ENCODE measurements around the gene LRRC14B. TPM values are rescaled to one million over a fixed set of nuclear protein-coding genes. Genes with fewer than 3 reads are reported as not detected.

The LRRC14B gene
- total RNA-seq, 1 experiment from 2014 or later, result 0.48 TPM

GRCh38 chr5:157126-157715 lies 34.1 kb upstream of the LRRC14B start:
- no peaks in the 10 kb centered on the region for H3K27me3 ChIP-seq (ENCODE audit: low read length)

GRCh38 chr5:157801-158200 lies 33.5 kb upstream of the LRRC14B start:
- no peaks in the 10 kb centered on the region for H3K36me3 ChIP-seq (ENCODE audit: insufficient read depth, low read length)
- no peak overlapping the region for H3K27ac ChIP-seq (ENCODE audit: low read length)
- H3K9ac ChIP-seq (ENCODE audit: low read length), result no peak overlapping the region
- H3K9me2 ChIP-seq (replicated peaks; ENCODE audit: insufficient read depth, low read length), result no peaks in the 10 kb centered on the region
- no peaks in the 10 kb centered on the region for H3K9me3 ChIP-seq (ENCODE audit: low read length)
- H4K20me1 ChIP-seq (ENCODE audit: insufficient read depth, low read depth, low read length), result no peaks in the 10 kb centered on the region
- H2AFZ ChIP-seq (ENCODE audit: low read length), result no peak overlapping the region
- DNase-seq, result no peak
- no peak overlapping the region for H3K4me2 ChIP-seq (ENCODE audit: low read depth, low read length, poor library complexity, severe bottlenecking)
- no peak overlapping the region for H3K4me3 ChIP-seq (ENCODE audit: low read length)
- H3K4me1 ChIP-seq (ENCODE audit: low read length), result no peaks in the 10 kb centered on the region
- H3K27me3 ChIP-seq (ENCODE audit: low read length), result no peaks in the 10 kb centered on the region
- H3K79me2 ChIP-seq (ENCODE audit: low read length), result no peaks in the 10 kb centered on the region

More at GRCh38 chr5:157126-157715, 34.1 kb upstream of the LRRC14B start:
- H3K27ac ChIP-seq (ENCODE audit: low read length), result no peak overlapping the region
- no peaks in the 10 kb centered on the region for H3K4me1 ChIP-seq (ENCODE audit: low read length)
- no peaks in the 10 kb centered on the region for H3K9me3 ChIP-seq (ENCODE audit: low read length)
- H2AFZ ChIP-seq (ENCODE audit: low read length), result no peak overlapping the region
- no peaks in the 10 kb centered on the region for H4K20me1 ChIP-seq (ENCODE audit: insufficient read depth, low read depth, low read length)
- no peak for DNase-seq
- H3K9ac ChIP-seq (ENCODE audit: low read length), result no peak overlapping the region
- no peaks in the 10 kb centered on the region for H3K36me3 ChIP-seq (ENCODE audit: insufficient read depth, low read length)
- H3K4me3 ChIP-seq (ENCODE audit: low read length), result no peak overlapping the region
- H3K9me2 ChIP-seq (replicated peaks; ENCODE audit: insufficient read depth, low read length), result no peaks in the 10 kb centered on the region
- no peaks in the 10 kb centered on the region for H3K79me2 ChIP-seq (ENCODE audit: low read length)
- H3K4me2 ChIP-seq (ENCODE audit: low read depth, low read length, poor library complexity, severe bottlenecking), result no peak overlapping the region

GRCh38 chr5:158807-159447 lies 32.4 kb upstream of the LRRC14B start:
- Histone ChIP-seq H3K27ac (ENCODE audit: low read length) (no peak overlapping the region), H3K4me2 (ENCODE audit: low read depth, low read length, poor library complexity, severe bottlenecking) (no peak overlapping the region), H3K4me3 (ENCODE audit: low read length) (no peak overlapping the region), H3K79me2 (ENCODE audit: low read length) (no peaks in the 10 kb centered on the region), H3K9me2 (replicated peaks; ENCODE audit: insufficient read depth, low read length) (no peaks in the 10 kb centered on the region), H2AFZ (ENCODE audit: low read length) (no peak overlapping the region), H3K4me1 (ENCODE audit: low read length) (no peaks in the 10 kb centered on the region), H3K9ac (ENCODE audit: low read length) (no peak overlapping the region), H3K36me3 (ENCODE audit: insufficient read depth, low read length) (no peaks in the 10 kb centered on the region), H3K27me3 (ENCODE audit: low read length) (no peaks in the 10 kb centered on the region), H4K20me1 (ENCODE audit: insufficient read depth, low read depth, low read length) (no peaks in the 10 kb centered on the region), H3K9me3 (ENCODE audit: low read length) (no peaks in the 10 kb centered on the region)
- DNase-seq, result no peak

GRCh38 chr5:159448-160172 lies 31.7 kb upstream of the LRRC14B start:
- H3K36me3 ChIP-seq (ENCODE audit: insufficient read depth, low read length), result no peaks in the 10 kb centered on the region
- no peak overlapping the region for H3K27ac ChIP-seq (ENCODE audit: low read length)
- no peak for DNase-seq
- no peaks in the 10 kb centered on the region for H3K27me3 ChIP-seq (ENCODE audit: low read length)
- H3K9me2 ChIP-seq (replicated peaks; ENCODE audit: insufficient read depth, low read length), result no peaks in the 10 kb centered on the region
- H3K79me2 ChIP-seq (ENCODE audit: low read length), result no peaks in the 10 kb centered on the region
- no peak overlapping the region for H3K4me2 ChIP-seq (ENCODE audit: low read depth, low read length, poor library complexity, severe bottlenecking)
- H2AFZ ChIP-seq (ENCODE audit: low read length), result no peak overlapping the region
- no peaks in the 10 kb centered on the region for H3K4me1 ChIP-seq (ENCODE audit: low read length)
- no peak overlapping the region for H3K9ac ChIP-seq (ENCODE audit: low read length)
- H3K9me3 ChIP-seq (ENCODE audit: low read length), result no peaks in the 10 kb centered on the region
- H3K4me3 ChIP-seq (ENCODE audit: low read length), result no peak overlapping the region
- no peaks in the 10 kb centered on the region for H4K20me1 ChIP-seq (ENCODE audit: insufficient read depth, low read depth, low read length)

- no peaks in the 10 kb centered on the region for H4K20me1 ChIP-seq (ENCODE audit: insufficient read depth, low read depth, low read length)
- no peaks in the 10 kb centered on the region for H3K27me3 ChIP-seq (ENCODE audit: low read length)
Observed at GRCh38 chr5:160173-160510, 31.2 kb upstream of the LRRC14B start.

GRCh38 chr5:160921-161802 lies 30.1 kb upstream of the LRRC14B start:
- no peak overlapping the region for H3K27ac ChIP-seq (ENCODE audit: low read length)
- no peak overlapping the region for H3K4me3 ChIP-seq (ENCODE audit: low read length)
- no peaks in the 10 kb centered on the region for H4K20me1 ChIP-seq (ENCODE audit: insufficient read depth, low read depth, low read length)
- no peaks in the 10 kb centered on the region for H3K36me3 ChIP-seq (ENCODE audit: insufficient read depth, low read length)
- no peaks in the 10 kb centered on the region for H3K9me2 ChIP-seq (replicated peaks; ENCODE audit: insufficient read depth, low read length)
- DNase-seq, result no peak
- H3K9ac ChIP-seq (ENCODE audit: low read length), result no peak overlapping the region
- H3K9me3 ChIP-seq (ENCODE audit: low read length), result no peaks in the 10 kb centered on the region
- H3K79me2 ChIP-seq (ENCODE audit: low read length), result no peaks in the 10 kb centered on the region
- no peak overlapping the region for H2AFZ ChIP-seq (ENCODE audit: low read length)
- H3K4me1 ChIP-seq (ENCODE audit: low read length), result no peaks in the 10 kb centered on the region
- no peak overlapping the region for H3K4me2 ChIP-seq (ENCODE audit: low read depth, low read length, poor library complexity, severe bottlenecking)
- H3K27me3 ChIP-seq (ENCODE audit: low read length), result no peaks in the 10 kb centered on the region

More at GRCh38 chr5:160173-160510, 31.2 kb upstream of the LRRC14B start:
- Histone ChIP-seq H3K4me3 (ENCODE audit: low read length) (no peak overlapping the region), H2AFZ (ENCODE audit: low read length) (no peak overlapping the region), H3K27ac (ENCODE audit: low read length) (no peak overlapping the region), H3K4me2 (ENCODE audit: low read depth, low read length, poor library complexity, severe bottlenecking) (no peak overlapping the region), H3K36me3 (ENCODE audit: insufficient read depth, low read length) (no peaks in the 10 kb centered on the region), H3K9me2 (replicated peaks; ENCODE audit: insufficient read depth, low read length) (no peaks in the 10 kb centered on the region), H3K4me1 (ENCODE audit: low read length) (no peaks in the 10 kb centered on the region), H3K9ac (ENCODE audit: low read length) (no peak overlapping the region), H3K79me2 (ENCODE audit: low read length) (no peaks in the 10 kb centered on the region), H3K9me3 (ENCODE audit: low read length) (no peaks in the 10 kb centered on the region)
- no peak for DNase-seq

- H3K4me3 ChIP-seq (ENCODE audit: low read length), result no peak overlapping the region
- H3K4me1 ChIP-seq (ENCODE audit: low read length), result no peaks in the 10 kb centered on the region
Observed at GRCh38 chr5:161803-162110, 29.5 kb upstream of the LRRC14B start.

GRCh38 chr5:162190-162564 lies 29.1 kb upstream of the LRRC14B start:
- no peak overlapping the region for H2AFZ ChIP-seq (ENCODE audit: low read length)
- no peak overlapping the region for H3K4me2 ChIP-seq (ENCODE audit: low read depth, low read length, poor library complexity, severe bottlenecking)
- H3K4me1 ChIP-seq (ENCODE audit: low read length), result no peaks in the 10 kb centered on the region
- H3K9me3 ChIP-seq (ENCODE audit: low read length), result no peaks in the 10 kb centered on the region
- DNase-seq, result no peak
- no peaks in the 10 kb centered on the region for H3K27me3 ChIP-seq (ENCODE audit: low read length)
- no peaks in the 10 kb centered on the region for H3K9me2 ChIP-seq (replicated peaks; ENCODE audit: insufficient read depth, low read length)
- no peaks in the 10 kb centered on the region for H3K79me2 ChIP-seq (ENCODE audit: low read length)
- no peak overlapping the region for H3K4me3 ChIP-seq (ENCODE audit: low read length)
- no peak overlapping the region for H3K9ac ChIP-seq (ENCODE audit: low read length)
- no peaks in the 10 kb centered on the region for H4K20me1 ChIP-seq (ENCODE audit: insufficient read depth, low read depth, low read length)
- H3K27ac ChIP-seq (ENCODE audit: low read length), result no peak overlapping the region
- no peaks in the 10 kb centered on the region for H3K36me3 ChIP-seq (ENCODE audit: insufficient read depth, low read length)

More at GRCh38 chr5:161803-162110, 29.5 kb upstream of the LRRC14B start:
- H4K20me1 ChIP-seq (ENCODE audit: insufficient read depth, low read depth, low read length), result no peaks in the 10 kb centered on the region
- H3K4me2 ChIP-seq (ENCODE audit: low read depth, low read length, poor library complexity, severe bottlenecking), result no peak overlapping the region
- H3K9me3 ChIP-seq (ENCODE audit: low read length), result no peaks in the 10 kb centered on the region
- H3K9me2 ChIP-seq (replicated peaks; ENCODE audit: insufficient read depth, low read length), result no peaks in the 10 kb centered on the region
- H2AFZ ChIP-seq (ENCODE audit: low read length), result no peak overlapping the region
- H3K27me3 ChIP-seq (ENCODE audit: low read length), result no peaks in the 10 kb centered on the region
- no peaks in the 10 kb centered on the region for H3K79me2 ChIP-seq (ENCODE audit: low read length)
- H3K36me3 ChIP-seq (ENCODE audit: insufficient read depth, low read length), result no peaks in the 10 kb centered on the region
- no peak overlapping the region for H3K9ac ChIP-seq (ENCODE audit: low read length)
- no peak overlapping the region for H3K27ac ChIP-seq (ENCODE audit: low read length)
- no peak for DNase-seq
